HG03439 (cell line): Measurements from ENCODE around the gene RNF148.
"Not testable (repeated sequence)": the region's sequence is repeated elsewhere in the genome, so short reads cannot be mapped to it uniquely, and the experiment has no call there.

ENCODE experiments used
- ATAC-seq: cut with Tn5 transposase; IDR thresholded peaks from one replicate; pipeline ENCODE4 v1.9.1; 2021; ENCODE audit warnings: mild to moderate bottlenecking, moderate library complexity; ENCODE audit not compliant: unreplicated experiment

Gene RNF148

DNA sequence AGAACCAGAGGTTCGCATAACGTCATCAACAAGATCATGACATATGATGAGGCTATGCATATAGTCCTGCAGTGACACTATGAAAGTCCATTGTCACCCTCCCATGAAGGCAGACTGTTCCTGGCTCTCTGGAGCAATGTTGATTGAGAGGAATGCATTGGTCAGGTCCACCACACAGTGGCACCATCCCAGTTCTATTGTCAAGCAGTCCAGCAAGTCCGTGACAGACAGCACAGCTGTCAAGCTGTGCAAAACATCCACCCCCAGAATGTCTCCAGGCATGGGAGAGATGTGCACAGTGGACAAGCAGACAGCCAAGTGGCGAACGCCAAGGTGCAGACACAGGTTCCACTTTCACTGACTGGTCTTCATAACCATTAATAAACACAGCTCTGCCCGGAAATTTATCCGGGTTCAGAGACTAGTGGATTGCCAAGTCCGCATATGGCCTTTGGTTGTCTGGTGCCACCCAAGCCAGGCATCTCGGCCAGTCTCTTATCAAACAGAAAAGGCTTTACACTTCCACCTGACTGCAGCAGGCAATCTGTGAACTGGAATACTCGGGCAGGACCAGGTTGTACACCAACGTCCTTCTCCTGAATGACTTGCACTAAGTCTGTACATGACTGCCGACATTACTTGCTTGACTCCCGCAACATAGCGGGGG, 11.0 kb downstream of the RNF148 start:
- no peak for ATAC-seq

DNA sequence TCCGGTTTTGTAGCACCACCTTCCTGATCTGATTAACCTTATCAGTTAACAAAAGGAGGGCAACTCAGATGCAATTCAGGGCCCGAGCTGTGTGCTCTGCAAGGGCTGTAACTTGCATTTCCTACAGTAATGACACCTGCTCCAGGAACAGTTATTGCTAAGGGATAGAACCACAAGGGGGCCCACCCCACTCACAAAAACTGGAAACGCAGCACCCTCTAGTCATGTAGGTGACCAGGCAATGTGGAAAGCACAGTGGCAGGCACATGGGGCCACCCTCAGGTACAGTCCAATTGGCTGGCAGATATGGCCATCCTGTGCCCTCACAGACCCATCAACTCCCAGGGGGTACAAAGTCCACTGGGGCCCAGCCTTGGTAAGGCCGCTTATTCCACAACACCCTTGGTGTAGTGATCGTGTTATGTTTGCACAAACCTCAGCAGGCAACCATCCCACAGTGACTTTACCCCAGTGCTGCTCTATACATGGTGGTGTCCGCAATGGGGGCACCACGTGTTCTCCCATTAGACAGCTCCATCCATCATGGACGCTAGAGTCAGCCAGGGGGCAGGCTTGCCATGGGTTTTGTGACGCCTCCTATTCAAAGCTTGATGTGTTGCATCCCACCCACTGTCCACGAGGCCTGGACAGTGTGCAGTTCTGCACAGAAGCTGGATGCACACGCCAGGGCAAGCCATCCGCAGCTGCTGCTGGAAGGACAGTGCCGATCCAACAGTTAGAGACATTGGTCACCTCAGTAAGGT, 13.2 kb downstream of the RNF148 start:
- ATAC-seq = no peak

- ATAC-seq = no peak
Measured at GRCh38 chr7:122688400-122688998, 14.2 kb downstream of the RNF148 start.

- ATAC-seq = no peak
Measured at GRCh38 chr7:122686360-122686878, 16.3 kb downstream of the RNF148 start.

DNA sequence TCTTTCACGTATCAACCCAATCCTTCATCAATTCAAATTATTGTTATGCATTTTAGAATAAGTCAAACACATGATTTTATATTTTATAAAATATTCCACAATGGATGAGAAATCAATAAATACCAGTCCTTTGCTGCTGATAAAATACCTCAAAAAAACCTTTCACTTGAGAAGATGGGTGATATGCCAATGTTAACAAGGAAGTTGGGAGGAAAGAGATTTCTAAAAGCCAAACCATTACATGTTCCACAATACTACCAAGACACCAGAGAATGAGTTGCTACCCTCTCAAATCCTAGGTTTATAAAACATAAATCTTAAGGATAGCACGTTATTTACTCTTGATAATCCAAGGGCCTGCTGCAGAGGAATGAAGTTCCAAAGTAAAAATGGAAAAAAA, 18.2 kb downstream of the RNF148 start:
- ATAC-seq = no peak

GRCh38 chr7:122682815-122683550, 19.7 kb downstream of the RNF148 start:
- ATAC-seq = no peak

- ATAC-seq = not testable (repeated sequence)
Measured at GRCh38 chr7:122681186-122681585, 21.5 kb downstream of the RNF148 start.

DNA sequence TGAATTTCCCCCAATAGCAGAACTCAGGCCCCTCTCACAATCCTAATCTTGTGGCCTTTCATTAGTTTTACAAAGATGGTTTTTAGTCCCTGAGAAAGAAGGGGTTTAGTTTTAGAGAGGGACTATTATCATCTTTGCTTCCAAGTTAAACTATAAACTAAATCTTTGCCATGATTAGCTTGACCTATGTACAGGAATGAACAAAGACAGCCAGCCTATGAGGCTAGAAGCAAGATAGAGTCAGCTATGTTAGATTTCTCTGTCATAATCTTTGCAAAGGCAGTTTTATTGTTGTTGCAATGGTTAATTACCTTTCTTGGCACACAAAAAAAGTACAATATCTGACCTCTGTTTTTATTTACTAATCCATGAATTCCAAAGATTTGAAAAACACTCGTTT, 22.9 kb downstream of the RNF148 start:
- ATAC-seq = no peak

- not testable (repeated sequence) for ATAC-seq
Measured at GRCh38 chr7:122679269-122679709, 23.4 kb downstream of the RNF148 start.

GRCh38 chr7:122677149-122677548, 25.6 kb downstream of the RNF148 start:
- no peak for ATAC-seq

- no peak for ATAC-seq
Measured at GRCh38 chr7:122676466-122676865, 26.3 kb downstream of the RNF148 start.

DNA sequence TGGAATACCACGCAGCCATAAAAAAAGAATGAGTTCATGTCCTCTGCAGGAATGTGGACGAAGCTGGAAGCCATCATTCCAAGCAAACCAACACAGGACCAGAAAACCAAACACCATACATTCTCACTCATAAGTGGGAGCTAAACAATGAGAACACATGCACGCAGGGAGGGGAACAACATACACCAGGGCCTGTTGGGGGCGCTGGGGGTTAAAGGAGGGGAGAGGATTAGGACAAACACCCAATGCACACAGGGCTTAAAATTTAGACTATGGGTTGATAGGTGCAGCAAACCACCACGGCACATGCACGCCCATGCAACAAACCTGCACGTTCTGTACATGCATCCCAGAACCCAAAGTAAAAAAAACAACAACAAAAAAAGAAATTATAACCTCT, 27.1 kb downstream of the RNF148 start:
- ATAC-seq = no peak

DNA sequence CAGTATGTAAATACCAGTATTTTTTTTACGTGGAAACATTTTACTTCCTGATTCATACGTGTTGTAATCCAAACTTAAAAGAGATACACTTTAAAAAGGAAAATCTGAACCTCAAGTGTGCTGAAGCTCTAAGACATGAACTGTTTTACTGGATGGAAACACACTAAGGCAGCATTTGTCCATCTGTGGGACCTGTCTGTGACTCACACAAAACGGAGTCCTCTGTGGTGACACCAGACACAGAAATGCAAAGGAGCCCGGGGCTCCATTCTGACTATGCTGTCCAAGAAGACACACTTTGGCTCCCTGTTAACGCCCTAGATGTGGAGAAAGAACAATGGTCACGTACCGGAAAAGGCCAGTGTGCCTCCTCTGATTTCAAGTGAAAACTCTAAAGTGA, 27.7 kb downstream of the RNF148 start:
- no peak for ATAC-seq

GRCh38 chr7:122674502-122674901, 28.2 kb downstream of the RNF148 start:
- ATAC-seq = no peak

GRCh38 chr7:122673951-122674350, 28.8 kb downstream of the RNF148 start:
- ATAC-seq = no peak

DNA sequence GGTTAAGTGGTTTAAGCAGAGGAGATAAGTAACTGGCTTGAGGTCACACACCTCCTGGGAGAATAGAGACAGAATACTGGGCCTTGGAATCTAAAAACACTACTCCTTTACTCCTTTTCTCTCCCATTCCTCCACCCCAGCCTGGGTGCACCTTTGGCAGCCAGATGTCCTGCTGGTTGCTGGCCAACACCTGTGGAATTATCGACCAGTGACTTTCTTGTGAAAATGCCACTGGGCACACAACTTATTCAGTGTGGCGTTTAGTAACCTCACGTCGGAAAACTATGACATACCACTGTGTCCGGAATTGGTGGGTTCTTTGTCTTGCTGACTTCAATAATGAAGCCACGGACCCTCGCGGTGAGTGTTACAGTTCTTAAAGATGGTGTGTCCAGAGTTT, 30.2 kb downstream of the RNF148 start:
- ATAC-seq = no peak

- no peak for ATAC-seq
Measured at GRCh38 chr7:122663733-122664132, 39.0 kb downstream of the RNF148 start.

GRCh38 chr7:122658856-122659255, 43.9 kb downstream of the RNF148 start:
- ATAC-seq = no peak

DNA sequence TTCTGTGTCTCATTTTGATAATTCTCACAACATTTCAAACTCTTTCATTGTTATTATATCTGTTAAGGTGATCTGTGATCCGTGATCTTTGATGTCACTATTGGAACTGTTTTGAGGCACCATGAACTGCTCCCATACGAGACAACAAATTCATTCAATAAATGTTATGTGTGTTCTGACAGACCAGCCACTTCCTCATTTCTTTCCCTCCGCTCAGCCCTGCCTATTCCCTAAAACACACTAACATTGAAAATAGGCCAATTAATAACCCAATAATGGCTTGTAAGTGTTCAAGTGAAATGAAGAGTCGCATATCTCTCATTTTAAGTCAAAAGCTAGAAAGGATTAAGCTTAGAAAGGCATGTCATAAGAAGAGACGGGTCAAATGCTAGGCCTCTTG, 49.0 kb downstream of the RNF148 start:
- ATAC-seq = no peak

GRCh38 chr7:122652876-122653275, 49.8 kb downstream of the RNF148 start:
- no peak for ATAC-seq
